Measurements from ENCODE around the gene CANX. TPM values are rescaled to one million over a fixed set of nuclear protein-coding genes. Genes with fewer than 3 reads are reported as not detected.

CANX gene
- total and polyA plus RNA-seq, 2 experiments from 2014 or later, result 332 to 488 TPM

DNA sequence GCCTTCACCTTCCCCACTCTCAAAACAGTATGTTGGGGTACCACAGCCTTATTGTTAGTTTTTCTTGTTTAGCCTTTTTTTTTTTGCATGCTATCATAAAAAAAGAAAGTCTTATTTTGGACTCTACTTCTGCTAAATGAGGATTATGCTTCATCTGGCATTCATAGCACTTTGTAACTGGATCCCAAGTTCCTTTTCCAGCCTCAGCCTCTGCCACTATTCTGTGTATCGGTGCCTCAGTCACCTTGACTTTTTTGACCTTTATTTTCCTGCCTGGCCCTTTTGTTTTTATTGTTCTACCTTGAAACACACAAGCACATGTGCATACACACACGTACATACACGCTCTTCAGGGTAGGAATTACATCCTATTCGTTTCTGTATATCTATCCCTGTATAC is 25.4 kb downstream of the CANX start:
- no peak overlapping the region for H2AFZ ChIP-seq
- no peak overlapping the region for H3K4me3 ChIP-seq
- no peak overlapping the region for H3K27ac ChIP-seq
- no peak for DNase-seq
- peaks cover 92% of the 10 kb centered on the region for H3K36me3 ChIP-seq (ENCODE audit: low read depth)
- no peaks in the 10 kb centered on the region for H3K9me2 ChIP-seq (ENCODE audit: insufficient read depth)
- in situ Hi-C loops (cut with MboI), result no loop called here
- H3K27me3 ChIP-seq (replicated peaks; ENCODE audit: insufficient read depth), result no peaks in the 10 kb centered on the region
- H3K4me2 ChIP-seq (ENCODE audit: unreplicated experiment), result no peak overlapping the region
- H3K9ac ChIP-seq, result no peak overlapping the region
- peaks cover 64% of the 10 kb centered on the region for H3F3A ChIP-seq (ENCODE audit: insufficient read depth)
- H3K9me3 ChIP-seq (ENCODE audit: low read depth), result no peaks in the 10 kb centered on the region
- WGBS, 2 experiments (ENCODE audit: low coverage in 1 of 2, low lambda C conversion rate in 2 of 2, missing lambda C conversion rate in 2 of 2), result 92 to 95% methylated on average over 4 of the region's 4 CpGs
- H4K20me1 ChIP-seq (ENCODE audit: insufficient read depth), result no peaks in the 10 kb centered on the region
- no peaks in the 10 kb centered on the region for H3K4me1 ChIP-seq (ENCODE audit: insufficient read depth)
- peaks cover 66% of the 10 kb centered on the region for H3K79me2 ChIP-seq (ENCODE audit: insufficient read depth)
- no peak for TF ChIP-seq EZH2 (IDR thresholded peaks at IDR 0.05; ENCODE audit: insufficient read depth, poor library complexity, severe bottlenecking)
- no peak for TF ChIP-seq EZH2phosphoT487 (IDR thresholded peaks at IDR 0.05; ENCODE audit: insufficient read depth, low read depth)

DNA sequence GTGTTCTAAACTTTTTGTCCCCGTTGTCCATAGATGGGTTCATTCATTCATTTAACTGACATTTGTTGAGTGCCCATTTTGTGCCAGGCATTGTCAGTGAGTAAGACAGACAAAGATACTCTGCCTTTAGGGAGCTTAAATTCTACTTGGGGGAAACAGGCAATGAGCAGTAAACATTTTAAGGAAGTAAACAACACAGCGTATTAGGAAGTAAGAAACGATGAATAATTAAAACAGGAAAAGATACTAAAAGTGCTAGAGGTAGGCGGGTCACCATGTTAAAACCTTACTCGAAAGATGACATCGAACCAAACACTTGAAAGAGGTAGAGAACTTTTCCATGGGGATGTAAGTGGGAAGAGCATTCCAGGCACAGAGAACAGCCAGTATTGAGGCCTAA is 28.3 kb downstream of the CANX start:
- H3K4me2 ChIP-seq (ENCODE audit: unreplicated experiment), result no peak overlapping the region
- no peak overlapping the region for H2AFZ ChIP-seq
- H3K9ac ChIP-seq, result no peak overlapping the region
- H3K4me1 ChIP-seq (ENCODE audit: insufficient read depth), result peaks cover 12% of the 10 kb centered on the region
- peaks cover 84% of the 10 kb centered on the region for H3K36me3 ChIP-seq (ENCODE audit: low read depth)
- H4K20me1 ChIP-seq (ENCODE audit: insufficient read depth), result no peaks in the 10 kb centered on the region
- DNase-seq, result no peak
- H3K79me2 ChIP-seq (ENCODE audit: insufficient read depth), result peaks cover 46% of the 10 kb centered on the region
- no peak overlapping the region for H3K4me3 ChIP-seq
- H3K9me3 ChIP-seq (ENCODE audit: low read depth), result no peaks in the 10 kb centered on the region
- peaks cover 84% of the 10 kb centered on the region for H3F3A ChIP-seq (ENCODE audit: insufficient read depth)
- H3K27me3 ChIP-seq (replicated peaks; ENCODE audit: insufficient read depth), result no peaks in the 10 kb centered on the region
- H3K9me2 ChIP-seq (ENCODE audit: insufficient read depth), result no peaks in the 10 kb centered on the region
- no peak overlapping the region for H3K27ac ChIP-seq
- WGBS, 2 experiments (ENCODE audit: low coverage in 1 of 2, low lambda C conversion rate in 2 of 2, missing lambda C conversion rate in 2 of 2), result 94 to 97% methylated on average over 6 of the region's 6 CpGs
- TF ChIP-seq EZH2 (IDR thresholded peaks at IDR 0.05; ENCODE audit: insufficient read depth, poor library complexity, severe bottlenecking) (no peak), EZH2phosphoT487 (IDR thresholded peaks at IDR 0.05; ENCODE audit: insufficient read depth, low read depth) (no peak)
- in situ Hi-C loops (cut with MboI), result no loop called here

DNA sequence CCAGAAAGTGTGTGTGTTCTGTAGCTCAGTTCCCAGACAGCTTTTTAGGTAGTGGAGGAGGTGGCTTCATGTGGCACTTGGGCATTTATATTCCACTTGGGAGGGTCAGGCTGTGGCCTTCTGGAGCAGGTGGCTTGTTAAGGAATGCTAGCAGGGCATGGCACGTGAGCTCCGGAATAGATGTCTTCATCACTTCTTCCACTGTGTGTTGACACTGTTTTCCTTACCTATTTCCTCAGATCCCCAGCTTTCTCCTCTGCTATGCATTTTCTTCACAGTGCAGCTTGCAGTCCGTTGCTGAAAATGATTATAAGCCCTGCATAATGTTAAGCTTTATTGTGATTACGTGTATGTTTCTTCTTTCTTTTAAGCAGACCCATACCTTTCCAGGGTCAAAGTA is 30.5 kb downstream of the CANX start:
- WGBS, 2 experiments (ENCODE audit: low coverage in 1 of 2, low lambda C conversion rate in 2 of 2, missing lambda C conversion rate in 2 of 2), result 99 to 100% methylated on average over 4 of the region's 4 CpGs
- DNase-seq, result no peak
- Histone ChIP-seq H3K36me3 (ENCODE audit: low read depth) (peaks cover 62% of the 10 kb centered on the region), H3K27ac (no peak overlapping the region; the same call in 1 of the 2 replicates), H2AFZ (no peak overlapping the region), H3K4me1 (ENCODE audit: insufficient read depth) (peaks cover 12% of the 10 kb centered on the region), H3K9me2 (ENCODE audit: insufficient read depth) (no peaks in the 10 kb centered on the region), H3K4me2 (ENCODE audit: unreplicated experiment) (no peak overlapping the region), H3K79me2 (ENCODE audit: insufficient read depth) (peaks cover 36% of the 10 kb centered on the region), H3K9me3 (ENCODE audit: low read depth) (no peaks in the 10 kb centered on the region), H3K9ac (no peak overlapping the region), H3K27me3 (replicated peaks; ENCODE audit: insufficient read depth) (no peaks in the 10 kb centered on the region), H3K4me3 (no peak overlapping the region), H4K20me1 (ENCODE audit: insufficient read depth) (peaks cover 4% of the 10 kb centered on the region; the same call in 1 of the 2 replicates), H3F3A (ENCODE audit: insufficient read depth) (peaks cover 73% of the 10 kb centered on the region)
- in situ Hi-C loops (cut with MboI), result no loop called here
- no peak for TF ChIP-seq EZH2phosphoT487 (IDR thresholded peaks at IDR 0.05; ENCODE audit: insufficient read depth, low read depth)
- no peak for TF ChIP-seq EZH2 (IDR thresholded peaks at IDR 0.05; ENCODE audit: insufficient read depth, poor library complexity, severe bottlenecking)

DNA sequence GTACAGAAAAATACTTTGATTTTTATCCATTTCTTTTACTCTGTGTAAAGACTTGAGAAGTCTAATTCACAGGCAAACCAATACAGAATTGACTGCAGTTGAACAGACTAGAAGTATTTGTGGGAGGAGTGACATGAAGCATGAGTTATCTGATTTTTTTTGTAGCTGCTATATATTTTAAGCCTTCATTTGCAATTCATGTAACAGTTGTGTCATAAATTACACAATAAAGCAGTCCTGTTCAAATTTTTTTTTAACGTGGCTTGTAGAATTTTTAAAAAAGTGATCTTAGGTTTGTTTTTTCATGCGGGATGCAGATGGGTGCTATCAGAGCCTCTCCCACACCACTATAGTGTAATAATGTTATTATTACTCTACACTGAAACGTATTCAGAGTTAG is 31.0 kb downstream of the CANX start:
- H3K9me2 ChIP-seq (ENCODE audit: insufficient read depth), result no peaks in the 10 kb centered on the region
- TF ChIP-seq EZH2 (IDR thresholded peaks at IDR 0.05; ENCODE audit: insufficient read depth, poor library complexity, severe bottlenecking), result no peak
- TF ChIP-seq EZH2phosphoT487 (IDR thresholded peaks at IDR 0.05; ENCODE audit: insufficient read depth, low read depth), result no peak
- H3K9ac ChIP-seq, result no peak overlapping the region
- H3K4me1 ChIP-seq (ENCODE audit: insufficient read depth), result peaks cover 12% of the 10 kb centered on the region
- no peak overlapping the region for H3K4me3 ChIP-seq
- H4K20me1 ChIP-seq (ENCODE audit: insufficient read depth), result peaks cover 4% of the 10 kb centered on the region; the same call in 1 of the 2 replicates
- H3K4me2 ChIP-seq (ENCODE audit: unreplicated experiment), result no peak overlapping the region
- H2AFZ ChIP-seq, result no peak overlapping the region
- peaks cover 36% of the 10 kb centered on the region for H3K79me2 ChIP-seq (ENCODE audit: insufficient read depth)
- no peaks in the 10 kb centered on the region for H3K27me3 ChIP-seq (replicated peaks; ENCODE audit: insufficient read depth)
- 81 to 83% methylated on average over 3 of the region's 3 CpGs for WGBS, 2 experiments (ENCODE audit: low coverage in 1 of 2, low lambda C conversion rate in 2 of 2, missing lambda C conversion rate in 2 of 2)
- H3K36me3 ChIP-seq (ENCODE audit: low read depth), result peaks cover 57% of the 10 kb centered on the region
- no peaks in the 10 kb centered on the region for H3K9me3 ChIP-seq (ENCODE audit: low read depth)
- no peak for DNase-seq
- H3F3A ChIP-seq (ENCODE audit: insufficient read depth), result peaks cover 73% of the 10 kb centered on the region
- in situ Hi-C loops (cut with MboI), result no loop called here
- H3K27ac ChIP-seq, result peak overlapping the region; percentile 82; the same call in 1 of the 2 replicates

DNA sequence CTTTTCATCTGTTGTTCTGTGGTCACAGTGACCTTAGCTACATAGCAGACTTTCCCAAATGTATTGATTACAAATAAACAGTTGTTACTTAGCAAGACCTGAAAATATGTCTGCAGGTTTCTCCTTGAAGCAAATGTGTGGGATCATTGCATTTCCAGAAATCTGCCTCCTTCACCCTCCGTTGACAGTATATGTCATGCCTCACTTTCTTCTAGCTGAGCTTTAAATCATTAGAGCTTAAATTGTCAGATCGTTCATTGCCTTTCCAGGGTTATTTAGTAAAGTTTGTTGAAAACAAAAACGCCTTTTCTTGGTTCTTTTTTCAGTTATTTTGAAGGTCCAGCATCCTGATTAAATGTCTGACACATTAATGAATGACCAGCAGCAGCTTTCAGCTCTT is 31.6 kb downstream of the CANX start:
- peak overlapping the region; percentile 82; the same call in 1 of the 2 replicates for H3K27ac ChIP-seq
- no peaks in the 10 kb centered on the region for H3K9me3 ChIP-seq (ENCODE audit: low read depth)
- peaks cover 38% of the 10 kb centered on the region for H3K79me2 ChIP-seq (ENCODE audit: insufficient read depth)
- H3K4me3 ChIP-seq, result no peak overlapping the region
- H4K20me1 ChIP-seq (ENCODE audit: insufficient read depth), result peaks cover 4% of the 10 kb centered on the region; the same call in 1 of the 2 replicates
- H3K4me1 ChIP-seq (ENCODE audit: insufficient read depth), result peaks cover 14% of the 10 kb centered on the region
- peaks cover 73% of the 10 kb centered on the region for H3F3A ChIP-seq (ENCODE audit: insufficient read depth)
- H3K9me2 ChIP-seq (ENCODE audit: insufficient read depth), result no peaks in the 10 kb centered on the region
- no peak overlapping the region for H2AFZ ChIP-seq
- TF ChIP-seq EZH2 (IDR thresholded peaks at IDR 0.05; ENCODE audit: insufficient read depth, poor library complexity, severe bottlenecking) (no peak), EZH2phosphoT487 (IDR thresholded peaks at IDR 0.05; ENCODE audit: insufficient read depth, low read depth) (no peak)
- H3K9ac ChIP-seq, result no peak overlapping the region
- DNase-seq, result no peak
- no peaks in the 10 kb centered on the region for H3K27me3 ChIP-seq (replicated peaks; ENCODE audit: insufficient read depth)
- H3K4me2 ChIP-seq (ENCODE audit: unreplicated experiment), result no peak overlapping the region
- WGBS, 2 experiments (ENCODE audit: low coverage in 1 of 2, low lambda C conversion rate in 2 of 2, missing lambda C conversion rate in 2 of 2), result 88 to 94% methylated on average over 3 of the region's 3 CpGs
- peaks cover 52% of the 10 kb centered on the region for H3K36me3 ChIP-seq (ENCODE audit: low read depth)
- in situ Hi-C loops (cut with MboI), result no loop called here

All from GM23248 (cell line).